Bronchial epithelial cell (primary cell): Measurements from ENCODE around the gene FBXL22. TPM values are rescaled to one million over a fixed set of nuclear protein-coding genes. Genes with fewer than 3 reads are reported as not detected.

Experiments
- DNase-seq: peaks from one replicate; pipeline ENCODE4 v3.0.0-alpha.2; 2010; ENCODE audit warnings: low read depth
- FAIRE-seq: peaks from 2 replicates; lab custom pipeline; 2011; peaks lifted over from hg19 to GRCh38; lab: Jason Lieb, UNC
- H3K27me3 ChIP-seq: 2 replicates; pipeline ENCODE4 v1.5.1; 2011; ENCODE audit warnings: low read length; ENCODE audit not compliant: control insufficient read depth, insufficient read depth
- H3K36me3 ChIP-seq: 2 replicates; pipeline ENCODE4 v1.5.1; 2011; ENCODE audit warnings: low read length; ENCODE audit not compliant: control insufficient read depth, insufficient read depth
- H3K4me3 ChIP-seq: 2 replicates; pipeline ENCODE4 v1.5.1; 2011; ENCODE audit warnings: mild to moderate bottlenecking, low read depth, low read length, control low read depth
- CTCF ChIP-seq: IDR thresholded peaks from 2 replicates; pipeline ENCODE4 v1.5.1; 2011; ENCODE audit warnings: mild to moderate bottlenecking, moderate library complexity, low read length, control low read depth, inconsistent platforms; ENCODE audit not compliant: insufficient read depth, severe bottlenecking
- total RNA-seq: library from RNA; depleted of rRNA; stranded (reverse); fragments of >200 nt; gene quantifications from 2 replicates; pipeline ENCODE4 v1.2.1, GENCODE V29; 2014

The FBXL22 gene
- total RNA-seq, 1 donor from 2014 or later: under 0.01 TPM

- FAIRE-seq: no peak
- H3K36me3 ChIP-seq: peaks cover 10% of the 10 kb centered on the region
- TF ChIP-seq CTCF: no peak
- no peak overlapping the region for H3K4me3 ChIP-seq
- no peaks in the 10 kb centered on the region for H3K27me3 ChIP-seq
- no peak for DNase-seq
These were observed 37.0 kb downstream of the FBXL22 start for GRCh38 chr15:63634154-63634553.

DNA sequence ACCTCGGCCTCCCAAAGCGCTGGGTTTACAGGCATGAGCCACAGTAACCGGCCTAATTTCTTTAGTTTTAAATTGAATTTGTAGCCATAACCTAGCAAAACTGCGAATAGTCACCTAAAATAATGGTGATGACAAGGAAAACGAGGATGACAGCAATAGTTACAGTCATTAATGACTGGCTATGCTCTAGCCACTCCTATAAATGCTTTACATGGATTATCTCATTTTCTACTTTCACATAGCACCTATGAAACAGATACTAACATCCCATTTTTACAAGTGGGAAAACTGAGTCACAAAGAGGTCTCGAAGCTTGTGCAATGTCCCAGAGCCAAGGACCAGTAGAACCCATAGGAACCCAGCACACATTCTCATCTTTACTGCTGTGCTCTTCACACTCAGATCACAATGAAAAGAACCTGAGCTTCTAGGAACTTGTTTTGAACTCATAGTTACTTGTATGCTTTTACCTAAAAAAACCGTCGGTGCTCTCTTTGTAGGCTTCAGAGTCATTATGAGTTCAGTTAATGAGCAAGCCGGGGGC, 39.4 kb downstream of the FBXL22 start:
- Histone ChIP-seq H3K27me3 (no peaks in the 10 kb centered on the region), H3K36me3 (peaks cover 6% of the 10 kb centered on the region), H3K4me3 (no peak overlapping the region)
- DNase-seq: no peak
- no peak for TF ChIP-seq CTCF
- no peak for FAIRE-seq

DNA sequence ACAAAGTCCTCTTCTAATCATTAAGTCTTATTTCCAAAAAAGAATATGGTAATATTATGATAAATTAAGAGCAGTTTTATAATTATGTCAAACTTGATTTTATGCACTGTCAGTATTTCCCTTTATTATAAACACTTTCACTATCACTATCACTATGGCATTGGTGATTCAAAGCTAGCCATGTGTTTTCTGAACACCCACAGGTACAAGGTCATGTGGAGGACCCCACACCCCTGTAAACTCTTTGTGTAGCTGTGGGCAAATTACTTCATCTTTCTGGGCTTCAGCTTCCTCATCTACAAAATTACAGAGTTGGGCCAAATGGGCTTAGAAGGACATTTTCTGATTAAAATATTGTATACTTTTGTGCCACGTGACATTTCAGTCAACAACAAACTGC, 41.7 kb downstream of the FBXL22 start:
- Histone ChIP-seq H3K27me3 (no peaks in the 10 kb centered on the region), H3K4me3 (no peak overlapping the region), H3K36me3 (peaks cover 3% of the 10 kb centered on the region)
- no peak for FAIRE-seq
- no peak for TF ChIP-seq CTCF
- no peak for DNase-seq

DNA sequence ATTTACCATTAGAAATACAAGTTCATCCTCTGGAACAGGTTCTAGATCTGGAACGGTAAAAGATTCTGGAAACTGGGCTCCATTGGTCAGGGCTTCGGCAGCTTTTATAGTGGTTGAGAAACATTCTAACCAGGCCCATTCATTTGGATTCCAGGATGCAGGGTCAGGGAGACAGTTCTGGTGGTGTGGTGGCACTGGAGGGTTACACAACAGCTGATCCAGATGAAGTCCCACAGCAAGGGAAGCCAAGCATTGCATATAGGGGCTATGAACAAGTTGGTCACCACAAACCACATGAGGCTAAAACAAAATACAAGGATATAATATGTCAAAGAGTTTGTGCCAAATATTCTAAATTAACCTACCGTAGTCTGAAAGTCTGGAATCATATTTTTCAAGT, 43.0 kb downstream of the FBXL22 start:
- TF ChIP-seq CTCF: no peak
- H3K36me3 ChIP-seq: peaks cover 3% of the 10 kb centered on the region
- DNase-seq: no peak

More for the DNA sequence above, 43.0 kb downstream of the FBXL22 start:
- no peak for FAIRE-seq
- H3K4me3 ChIP-seq: no peak overlapping the region
- H3K27me3 ChIP-seq: no peaks in the 10 kb centered on the region

Other genes with a start within 250 kb of the FBXL22 start
- gene CA12, start 215.5 kb upstream of the FBXL22 start, total RNA-seq: 44.0 TPM in 2 replicates
- gene USP3, start 92.8 kb upstream of the FBXL22 start, total RNA-seq: 83.2 and 83.3 TPM in 2 replicates
- gene HERC1, start 236.6 kb downstream of the FBXL22 start, total RNA-seq: 38.2 and 53.1 TPM in 2 replicates